ENCODE data around the gene C6orf58.

Gene C6orf58

GRCh38 chr6:127539272-127539671, 37.7 kb upstream of the C6orf58 start:
- Histone ChIP-seq H3K27ac (no peak overlapping the region), H3K36me3 (ENCODE audit: insufficient read depth) (no peaks in the 10 kb centered on the region), H4K20me1 (ENCODE audit: insufficient read depth) (no peaks in the 10 kb centered on the region), H3K4me1 (ENCODE audit: low read depth, poor library complexity, severe bottlenecking) (no peaks in the 10 kb centered on the region), H2AFZ (ENCODE audit: low read depth) (no peak overlapping the region), H3K4me3 (IDR thresholded peaks at IDR 0.05; ENCODE audit: insufficient read depth, low read depth, low read length) (no peak overlapping the region), H3K4me2 (no peak overlapping the region), H3K79me2 (ENCODE audit: insufficient read depth, low read depth) (no peaks in the 10 kb centered on the region), H3K27me3 (ENCODE audit: insufficient read depth, low read depth) (no peaks in the 10 kb centered on the region), H3K9ac (no peak overlapping the region)
- peak; percentile 42; the same call in 1 of the 2 replicates for TF ChIP-seq CTCF (conservative IDR thresholded peaks at IDR 0.05; ENCODE audit: low read depth, low read length)

DNA sequence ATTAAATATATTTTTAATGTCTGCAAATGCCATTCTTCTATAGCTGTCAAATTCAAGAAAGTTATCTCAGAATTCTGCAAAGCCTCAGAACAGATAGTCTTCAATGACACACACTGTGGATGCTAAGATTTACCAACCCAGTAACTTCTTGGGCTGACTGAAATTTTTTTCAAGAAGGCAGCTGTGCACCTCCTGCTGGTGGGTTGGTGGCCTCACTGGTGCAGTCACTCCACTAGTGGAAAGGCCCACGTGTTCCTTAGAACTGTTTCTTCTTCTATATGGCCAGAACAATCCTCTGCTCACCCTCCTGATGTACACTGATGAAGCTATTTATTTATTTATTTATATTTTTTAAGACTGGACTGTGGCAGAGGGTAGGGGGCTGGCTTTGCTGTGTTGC, 29.8 kb upstream of the C6orf58 start:
- H2AFZ ChIP-seq (ENCODE audit: low read depth): no peak overlapping the region
- H3K27me3 ChIP-seq (ENCODE audit: insufficient read depth, low read depth): no peaks in the 10 kb centered on the region
- TF ChIP-seq CTCF (conservative IDR thresholded peaks at IDR 0.05; ENCODE audit: low read depth, low read length): no peak; the same call in 1 of the 2 replicates
- no peaks in the 10 kb centered on the region for H3K79me2 ChIP-seq (ENCODE audit: insufficient read depth, low read depth)
- H3K4me1 ChIP-seq (ENCODE audit: low read depth, poor library complexity, severe bottlenecking): no peaks in the 10 kb centered on the region
- no peak overlapping the region for H3K27ac ChIP-seq
- H3K4me2 ChIP-seq: no peak overlapping the region
- H3K36me3 ChIP-seq (ENCODE audit: insufficient read depth): no peaks in the 10 kb centered on the region
- no peak overlapping the region for H3K4me3 ChIP-seq (IDR thresholded peaks at IDR 0.05; ENCODE audit: insufficient read depth, low read depth, low read length)
- H4K20me1 ChIP-seq (ENCODE audit: insufficient read depth): no peaks in the 10 kb centered on the region
- H3K9ac ChIP-seq: no peak overlapping the region

DNA sequence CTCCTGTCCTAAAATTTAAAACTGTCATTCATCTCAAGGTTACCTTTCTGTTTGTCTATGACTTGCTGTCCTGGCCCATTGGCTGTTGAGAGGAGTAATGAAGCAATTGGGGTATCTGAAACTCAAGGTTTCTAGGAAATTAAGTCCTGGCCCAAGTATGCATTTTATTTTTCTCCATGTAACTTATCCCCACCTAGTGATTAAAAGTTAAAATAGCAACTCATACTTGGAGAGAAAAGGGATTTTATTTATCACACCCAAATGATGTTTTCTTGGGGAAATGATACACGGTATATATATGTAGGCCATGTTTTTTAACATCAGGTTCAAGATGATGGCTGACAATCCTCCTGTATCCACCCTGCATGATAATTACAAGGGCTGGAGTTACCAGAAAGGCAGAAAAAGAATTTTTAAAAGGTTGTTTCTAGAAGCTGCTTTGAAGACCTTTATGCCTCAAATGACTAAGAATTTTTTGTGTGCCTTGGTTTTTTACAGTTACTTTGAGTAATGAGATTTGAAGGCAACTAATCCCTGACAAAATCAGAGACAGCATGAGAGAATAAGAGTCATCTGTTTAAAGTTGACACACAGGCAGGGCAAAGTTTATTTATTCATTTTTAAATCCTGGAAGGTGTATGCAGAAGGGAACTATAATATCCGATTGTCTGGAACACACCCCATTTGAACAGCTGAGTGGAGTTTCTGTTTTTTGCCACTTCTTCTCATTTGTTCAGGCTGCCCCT, 28.9 kb upstream of the C6orf58 start:
- TF ChIP-seq CTCF (conservative IDR thresholded peaks at IDR 0.05; ENCODE audit: low read depth, low read length): no peak
- H3K4me1 ChIP-seq (ENCODE audit: low read depth, poor library complexity, severe bottlenecking): no peaks in the 10 kb centered on the region
- H3K4me3 ChIP-seq (IDR thresholded peaks at IDR 0.05; ENCODE audit: insufficient read depth, low read depth, low read length): no peak overlapping the region
- H3K4me2 ChIP-seq: no peak overlapping the region
- no peak overlapping the region for H2AFZ ChIP-seq (ENCODE audit: low read depth)
- no peak overlapping the region for H3K27ac ChIP-seq
- H3K9ac ChIP-seq: no peak overlapping the region
- H3K27me3 ChIP-seq (ENCODE audit: insufficient read depth, low read depth): no peaks in the 10 kb centered on the region
- H4K20me1 ChIP-seq (ENCODE audit: insufficient read depth): no peaks in the 10 kb centered on the region
- no peaks in the 10 kb centered on the region for H3K79me2 ChIP-seq (ENCODE audit: insufficient read depth, low read depth)
- no peaks in the 10 kb centered on the region for H3K36me3 ChIP-seq (ENCODE audit: insufficient read depth)

GRCh38 chr6:127550403-127550802, 26.6 kb upstream of the C6orf58 start:
- Histone ChIP-seq H3K9ac (no peak overlapping the region), H3K79me2 (ENCODE audit: insufficient read depth, low read depth) (no peaks in the 10 kb centered on the region), H3K4me2 (no peak overlapping the region), H3K4me3 (IDR thresholded peaks at IDR 0.05; ENCODE audit: insufficient read depth, low read depth, low read length) (no peak overlapping the region), H2AFZ (ENCODE audit: low read depth) (no peak overlapping the region), H4K20me1 (ENCODE audit: insufficient read depth) (no peaks in the 10 kb centered on the region), H3K4me1 (ENCODE audit: low read depth, poor library complexity, severe bottlenecking) (no peaks in the 10 kb centered on the region), H3K27me3 (ENCODE audit: insufficient read depth, low read depth) (no peaks in the 10 kb centered on the region), H3K36me3 (ENCODE audit: insufficient read depth) (no peaks in the 10 kb centered on the region), H3K27ac (no peak overlapping the region)
- TF ChIP-seq CTCF (conservative IDR thresholded peaks at IDR 0.05; ENCODE audit: low read depth, low read length): no peak

Data from KMS-11 (cell line).